Globus pallidus (tissue), 1 donor: Measurements from ENCODE around the gene GOLPH3.
"Not testable (repeated sequence)": the region's sequence is repeated elsewhere in the genome, so short reads cannot be mapped to it uniquely, and the experiment has no call there.

Experiments
- DNase-seq: peaks from one replicate; pipeline ENCODE4 v3.0.0-alpha.2; 2015; ENCODE audit warnings: low spot score

The GOLPH3 gene

DNA sequence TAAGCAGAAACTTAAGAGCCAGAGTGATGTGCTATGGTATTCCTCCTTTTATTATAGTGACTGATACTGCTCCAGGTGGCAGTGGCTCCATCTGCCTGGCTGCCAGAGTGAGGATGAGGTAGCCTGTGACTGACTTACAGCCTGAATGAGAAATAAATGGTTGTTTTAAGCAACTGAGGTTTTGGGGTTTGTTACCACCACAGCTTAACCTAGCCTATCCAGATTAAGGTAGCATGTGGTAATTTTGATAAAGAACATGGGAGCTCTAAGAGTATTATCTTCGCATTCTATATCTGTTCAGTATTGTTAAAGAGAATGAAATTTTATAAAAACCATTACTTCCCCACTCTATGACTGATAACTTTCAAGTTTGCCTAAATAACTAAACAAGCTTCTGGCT lies 39.0 kb downstream of the GOLPH3 start:
- DNase-seq: no peak

DNA sequence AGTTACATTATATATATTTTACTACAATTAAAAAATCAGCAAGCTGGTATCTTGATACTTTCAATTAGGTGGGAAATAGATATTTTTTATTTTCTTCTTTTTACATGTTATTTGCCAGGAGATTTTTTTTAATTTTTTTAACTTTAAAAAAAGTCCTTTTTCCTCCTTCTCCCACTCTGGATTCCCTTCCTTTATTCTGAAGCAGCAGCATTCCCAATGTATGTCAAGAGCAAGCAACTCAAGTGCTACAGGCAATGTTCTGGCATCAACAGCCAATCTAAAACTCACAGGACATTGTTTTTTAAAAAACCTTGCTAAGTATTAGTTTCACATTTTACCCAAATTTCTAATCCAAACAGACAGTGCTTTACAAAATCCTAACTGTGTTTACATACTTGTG lies 41.4 kb downstream of the GOLPH3 start:
- DNase-seq: no peak

DNA sequence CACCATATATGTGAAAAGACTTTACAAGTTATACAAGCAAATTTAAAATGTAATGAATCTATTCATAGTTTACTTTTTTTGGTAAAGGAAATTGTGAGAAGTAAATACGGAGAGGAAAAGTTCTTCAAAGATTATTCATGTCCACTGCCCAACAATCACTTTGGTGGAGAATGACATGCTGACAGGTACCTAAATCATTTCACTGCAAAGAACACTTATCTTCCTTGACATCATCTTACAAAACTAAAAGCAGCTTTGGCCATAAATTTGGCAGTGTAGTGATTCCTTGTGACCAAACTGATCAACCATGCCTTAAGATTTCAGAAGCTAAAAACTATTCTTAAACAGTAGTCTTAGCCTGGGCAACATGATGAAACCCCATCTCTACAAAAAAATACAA lies 42.5 kb downstream of the GOLPH3 start:
- no peak for DNase-seq

DNA sequence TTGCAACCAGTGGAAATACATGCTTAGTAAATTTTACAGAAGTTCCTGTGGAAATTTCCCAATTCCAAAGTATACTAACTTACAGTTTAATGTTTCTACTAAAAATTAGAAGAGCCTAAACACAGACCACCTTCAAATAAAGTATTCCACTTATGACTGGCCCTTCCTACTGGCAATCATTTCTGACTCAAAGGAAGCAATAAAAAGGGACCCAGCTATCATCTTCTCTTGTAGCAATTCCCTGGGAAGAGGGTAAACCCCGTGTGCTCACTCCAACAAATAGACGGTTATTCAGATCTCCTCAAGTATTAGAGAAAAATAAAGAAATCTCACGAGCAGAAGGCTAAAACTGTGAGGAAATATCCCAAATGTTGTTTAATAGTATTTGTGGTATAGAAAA lies 43.3 kb downstream of the GOLPH3 start:
- DNase-seq: no peak

DNA sequence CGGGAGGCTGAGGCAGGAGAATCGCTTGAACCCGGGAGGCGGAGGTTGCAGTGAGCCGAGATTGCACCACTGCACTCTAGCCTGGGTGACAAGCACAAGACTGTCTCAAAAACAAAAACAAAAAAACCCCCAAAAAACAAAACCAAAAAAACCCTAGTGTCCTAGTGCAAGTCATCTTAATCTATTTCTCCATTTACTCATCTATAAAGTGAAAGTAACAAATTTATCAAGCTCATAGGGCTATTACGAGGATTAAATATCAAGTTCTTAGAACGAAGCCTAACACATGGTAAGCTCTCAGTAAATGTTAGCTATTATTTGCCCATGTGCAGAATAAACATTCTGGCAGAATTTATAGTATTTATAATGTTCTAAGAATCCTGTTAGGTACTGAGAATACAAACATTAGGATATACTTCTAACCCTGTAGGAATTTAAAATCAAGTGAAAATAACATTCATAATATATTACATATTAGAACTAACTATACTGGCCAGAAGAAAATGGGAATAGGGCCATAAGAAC lies 45.0 kb downstream of the GOLPH3 start:
- DNase-seq: no peak

DNA sequence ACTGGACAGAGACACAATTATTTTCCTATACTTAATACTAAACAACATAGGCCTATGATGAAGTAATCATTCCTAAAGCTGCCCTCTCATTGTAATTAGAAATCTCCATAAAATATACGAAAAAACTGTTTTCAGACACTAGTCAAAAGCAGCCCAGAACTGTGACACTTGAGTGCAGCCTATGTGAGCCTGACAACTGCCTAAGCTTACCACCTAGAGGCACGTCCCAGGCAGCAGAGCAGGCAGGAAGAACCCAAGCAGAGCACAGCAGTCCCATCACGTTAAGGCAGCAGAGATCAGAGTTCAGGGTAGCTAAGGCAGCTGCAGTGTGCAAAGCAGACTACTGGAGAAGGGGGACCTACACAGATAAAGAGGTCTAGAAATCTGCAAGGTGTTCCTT lies 46.4 kb downstream of the GOLPH3 start:
- DNase-seq: no peak

DNA sequence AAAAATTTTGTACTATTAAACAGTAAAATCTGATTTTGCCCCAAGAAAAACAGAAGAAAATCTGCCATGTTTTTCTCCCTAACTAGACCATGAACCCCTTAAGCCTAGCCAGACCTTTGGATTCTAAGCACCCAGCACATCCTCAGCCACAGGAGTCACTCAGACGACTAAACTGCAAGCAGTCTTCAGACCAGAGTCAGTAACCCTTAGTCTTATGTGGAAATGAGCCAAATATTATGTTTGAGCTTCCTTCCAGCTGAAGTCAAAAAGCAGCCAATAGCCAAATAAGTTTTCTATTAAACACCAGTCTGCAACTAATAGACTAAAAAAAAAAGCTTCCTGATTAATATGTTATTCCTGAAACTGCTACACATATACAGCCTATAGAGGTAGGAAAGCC lies 47.4 kb downstream of the GOLPH3 start:
- DNase-seq: no peak

DNA sequence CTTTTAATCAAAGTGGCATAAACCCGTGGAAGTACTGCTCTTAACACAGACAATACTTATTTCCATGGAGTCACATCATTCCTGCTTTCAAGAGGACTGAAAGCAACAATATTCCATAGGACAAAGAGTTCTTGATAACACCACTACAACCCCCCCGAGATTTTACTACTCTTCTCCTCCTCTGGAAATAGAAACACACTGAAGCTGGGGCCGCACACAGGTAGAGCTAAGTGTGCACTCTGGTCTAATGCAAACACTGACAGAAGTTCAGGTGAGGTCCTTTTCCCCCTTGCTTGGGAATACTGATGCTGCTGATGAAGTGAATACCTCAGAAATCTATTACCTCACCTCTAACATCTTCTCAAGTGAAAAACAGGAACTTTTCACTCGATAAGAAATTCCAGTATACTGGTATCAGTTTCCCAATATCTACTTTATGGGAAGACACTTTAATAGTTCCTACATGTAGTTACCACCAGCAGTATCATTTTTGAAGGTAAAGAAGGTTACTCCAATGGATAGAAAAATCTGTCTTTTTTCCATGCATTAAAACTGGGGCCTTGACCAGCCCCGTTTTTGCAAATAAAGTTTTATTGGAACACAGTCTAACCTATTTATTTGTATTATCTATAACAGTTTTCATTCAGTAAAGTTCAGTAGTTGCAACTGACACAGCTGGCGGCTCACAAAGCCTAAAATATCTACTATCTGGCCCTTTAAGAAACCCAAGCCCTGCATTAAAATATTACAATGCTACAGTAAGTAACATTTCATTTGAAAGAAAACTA lies 50.0 kb downstream of the GOLPH3 start:
- no peak for DNase-seq

DNA sequence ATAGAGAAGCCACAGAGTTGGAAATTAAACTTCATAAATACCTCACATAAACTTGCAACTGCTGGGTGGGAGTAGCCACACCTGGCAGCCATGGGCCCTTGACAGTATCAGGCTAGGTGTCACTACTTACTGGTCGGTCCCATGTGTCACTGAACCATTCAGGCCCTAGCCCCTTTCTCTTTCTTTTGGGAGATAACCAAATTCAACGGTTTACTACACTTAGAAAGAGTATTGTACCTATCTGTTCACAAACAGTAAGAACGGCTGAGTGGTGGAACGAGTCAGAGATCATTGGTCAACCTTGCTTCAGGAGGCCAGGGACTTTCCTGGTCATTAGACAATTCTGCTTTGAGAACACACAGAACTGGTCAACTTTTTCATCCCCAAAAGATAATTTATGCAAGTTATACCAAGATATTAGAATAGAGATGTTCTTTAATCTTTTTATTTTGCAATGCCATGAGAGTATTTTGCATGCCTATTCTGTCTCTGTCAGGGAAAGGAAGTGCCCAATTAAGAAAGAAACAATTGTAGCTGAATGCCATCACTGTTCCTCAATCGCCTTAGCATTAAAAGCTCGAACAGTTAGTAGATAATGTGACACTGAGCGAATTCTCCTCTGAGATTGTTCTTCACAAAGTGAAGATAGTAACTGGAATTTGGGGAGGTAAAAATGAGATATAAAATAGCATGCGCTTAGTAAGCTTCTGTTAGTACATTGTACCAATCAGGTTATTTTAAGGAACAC lies 50.9 kb downstream of the GOLPH3 start:
- no peak for DNase-seq

DNA sequence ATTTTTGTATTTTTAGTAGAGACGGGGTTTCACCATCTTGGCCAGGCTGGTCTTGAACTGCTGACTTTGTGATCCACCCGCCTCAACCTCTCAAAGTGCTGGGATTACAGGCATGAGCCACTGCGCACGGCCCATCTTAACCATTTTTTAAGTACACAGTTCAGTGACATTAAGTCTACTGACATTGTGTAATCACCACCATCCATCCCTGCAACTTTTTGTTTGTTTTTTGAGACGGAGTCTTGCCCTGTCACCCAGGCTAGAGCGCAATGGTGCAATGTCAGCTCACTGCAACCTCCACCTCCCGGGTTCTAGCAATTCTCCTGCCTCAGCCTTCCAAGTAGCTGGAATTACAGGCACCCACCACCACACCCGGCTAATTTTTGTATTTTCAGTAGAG lies 55.2 kb downstream of the GOLPH3 start:
- not testable (repeated sequence) for DNase-seq

DNA sequence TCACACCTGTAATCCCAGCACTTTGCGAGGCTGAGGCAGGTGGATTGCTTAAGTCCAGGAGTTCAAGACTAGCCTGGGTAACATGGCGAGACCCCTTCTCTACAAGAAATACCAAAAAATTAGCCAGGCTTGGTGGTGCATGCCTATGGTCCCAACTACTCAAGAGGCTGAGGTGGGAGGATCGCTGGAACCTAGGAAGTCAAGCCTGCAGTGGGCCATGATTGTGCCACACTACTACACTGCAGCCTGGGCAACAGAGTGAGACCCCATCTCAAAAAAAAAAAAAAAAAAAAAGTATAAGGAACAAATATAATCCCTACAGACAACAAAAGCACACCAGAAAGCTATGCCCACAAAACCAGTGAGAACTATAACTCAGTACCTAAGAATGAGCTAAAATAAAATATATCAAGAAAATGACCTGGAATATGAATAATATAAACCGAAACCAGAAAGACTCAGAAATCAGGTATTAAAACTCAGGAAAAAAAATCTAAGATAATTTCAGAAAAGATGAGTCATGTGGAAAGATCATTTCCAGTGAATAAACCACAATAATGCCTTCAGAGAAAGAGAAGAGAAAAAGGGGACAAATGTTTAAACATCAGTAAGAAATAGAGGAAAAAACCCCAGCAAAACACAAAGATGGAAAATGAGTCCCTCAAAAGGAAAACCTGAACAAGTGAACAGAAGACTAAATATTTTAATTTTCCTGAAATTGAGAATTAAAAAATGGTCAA lies 57.4 kb downstream of the GOLPH3 start:
- DNase-seq: no peak

DNA sequence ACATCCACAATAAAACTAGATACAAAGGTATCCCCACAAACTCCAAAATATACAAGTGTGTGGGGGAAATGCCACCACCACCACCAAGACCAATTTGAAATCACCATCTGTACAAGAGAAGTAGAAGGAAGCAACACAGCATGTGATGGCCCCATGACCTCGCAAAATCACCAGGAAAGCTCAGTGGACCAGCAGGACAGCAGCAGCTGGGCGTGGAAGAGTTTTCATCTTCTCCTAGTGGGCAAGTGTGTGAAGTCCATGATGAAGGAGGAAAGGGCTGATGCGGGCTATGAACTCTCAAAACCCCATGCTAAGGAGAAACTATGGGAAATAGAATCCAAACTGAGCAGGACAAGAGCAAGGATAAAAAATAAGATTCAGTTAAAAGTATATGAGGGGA lies 58.1 kb downstream of the GOLPH3 start:
- DNase-seq: no peak

DNA sequence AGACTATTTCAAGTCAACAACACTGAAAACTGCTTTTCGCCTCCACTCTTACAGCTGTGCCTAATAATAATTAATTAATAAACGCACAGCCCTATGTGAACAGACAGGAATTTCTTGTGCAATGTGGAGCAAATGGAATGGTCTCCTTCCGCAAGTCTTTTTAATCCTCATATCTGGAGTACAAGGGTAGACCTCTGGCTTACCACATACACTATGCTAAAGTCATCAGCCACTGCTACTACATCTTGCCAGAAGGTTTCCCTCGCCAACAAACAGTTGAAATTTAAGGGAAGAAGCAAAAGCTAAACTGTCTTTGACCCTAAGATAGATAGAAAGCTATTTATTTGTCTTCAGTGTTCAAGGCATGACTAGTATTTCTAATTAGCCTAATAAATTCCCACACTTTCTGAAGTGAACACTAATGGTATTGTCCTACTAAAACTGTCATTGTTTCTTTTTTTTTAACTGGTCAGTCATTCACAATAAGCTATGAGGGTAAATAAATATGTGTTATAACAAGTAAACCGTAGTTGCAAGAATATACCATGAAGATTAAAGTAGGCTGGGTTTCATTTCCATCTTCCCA lies 63.9 kb downstream of the GOLPH3 start:
- DNase-seq: peak; percentile 59

DNA sequence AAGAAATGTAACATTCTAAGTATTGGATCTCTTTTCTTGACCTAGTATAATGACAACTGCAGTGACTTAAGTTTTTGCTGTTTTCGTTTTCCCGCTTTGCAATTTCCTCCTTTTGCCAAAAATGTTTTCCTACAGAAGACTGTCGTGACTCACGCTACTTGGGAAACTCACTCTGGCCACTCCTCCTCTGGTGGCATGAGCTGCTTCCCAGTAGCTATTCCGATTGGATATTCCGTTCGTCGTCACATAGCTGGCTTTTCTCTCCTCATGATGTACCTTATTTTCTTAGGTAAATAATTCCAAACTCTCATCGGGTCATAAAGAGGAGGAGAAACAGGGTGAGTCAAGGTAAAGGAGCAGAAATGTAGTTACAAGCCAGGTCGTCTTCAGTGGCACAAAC lies 64.9 kb downstream of the GOLPH3 start:
- DNase-seq: no peak

DNA sequence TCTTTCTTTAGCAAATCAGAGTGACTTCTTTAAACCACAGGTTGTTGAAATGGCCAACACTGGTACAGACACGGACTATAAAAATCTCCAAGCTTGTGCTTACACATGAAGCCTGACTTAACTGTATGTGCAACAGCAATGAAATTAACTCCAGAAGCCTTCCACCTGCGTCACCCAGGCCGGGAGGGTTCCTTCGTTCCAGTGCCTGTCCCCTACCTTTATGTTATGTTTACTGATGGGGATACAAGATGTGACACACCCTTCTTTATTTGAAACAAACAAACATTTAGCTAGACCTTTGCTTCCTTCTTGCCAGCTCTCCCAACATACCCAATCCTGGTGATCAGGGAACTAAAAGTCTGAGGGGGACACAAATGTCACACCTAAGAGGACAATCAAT lies 66.0 kb downstream of the GOLPH3 start:
- DNase-seq: no peak

DNA sequence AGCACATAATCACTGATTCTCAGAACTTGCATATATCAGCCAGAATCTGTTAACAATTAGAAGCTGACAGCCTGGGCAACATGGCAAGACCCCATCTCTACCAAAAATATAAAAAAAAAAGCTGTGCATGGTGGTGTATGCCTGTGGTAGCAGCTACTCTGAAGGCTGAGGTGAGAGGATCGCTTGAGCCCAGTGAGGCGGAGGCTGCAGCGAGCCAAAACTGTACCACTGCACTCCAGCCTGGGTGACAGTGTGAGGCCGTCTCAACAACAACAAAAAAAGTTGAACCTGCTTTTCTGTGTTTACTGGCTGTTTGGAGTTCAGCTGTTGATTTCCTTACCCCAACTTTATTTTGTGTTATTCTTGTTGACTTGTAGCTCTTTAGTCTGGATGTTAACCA lies 66.8 kb downstream of the GOLPH3 start:
- no peak for DNase-seq

DNA sequence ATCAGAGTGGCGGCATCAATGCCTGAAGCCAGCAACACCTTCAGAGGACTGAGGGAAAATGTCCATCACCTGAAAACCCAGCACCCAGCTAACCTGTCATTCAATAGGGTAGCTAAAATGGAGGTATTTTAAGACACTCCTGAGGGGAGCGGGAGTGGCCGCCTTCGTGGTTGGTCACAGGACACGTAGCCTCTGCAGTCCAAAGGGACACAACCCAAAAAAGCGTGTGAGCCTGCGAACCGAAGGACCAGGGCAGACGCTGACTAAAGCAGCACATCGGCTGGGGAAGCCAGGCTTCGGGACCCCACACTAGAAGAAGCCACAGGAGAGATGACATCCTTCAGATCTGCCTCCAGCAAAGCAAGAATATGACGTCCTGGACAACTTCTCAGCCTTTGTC lies 70.6 kb downstream of the GOLPH3 start:
- no peak for DNase-seq

DNA sequence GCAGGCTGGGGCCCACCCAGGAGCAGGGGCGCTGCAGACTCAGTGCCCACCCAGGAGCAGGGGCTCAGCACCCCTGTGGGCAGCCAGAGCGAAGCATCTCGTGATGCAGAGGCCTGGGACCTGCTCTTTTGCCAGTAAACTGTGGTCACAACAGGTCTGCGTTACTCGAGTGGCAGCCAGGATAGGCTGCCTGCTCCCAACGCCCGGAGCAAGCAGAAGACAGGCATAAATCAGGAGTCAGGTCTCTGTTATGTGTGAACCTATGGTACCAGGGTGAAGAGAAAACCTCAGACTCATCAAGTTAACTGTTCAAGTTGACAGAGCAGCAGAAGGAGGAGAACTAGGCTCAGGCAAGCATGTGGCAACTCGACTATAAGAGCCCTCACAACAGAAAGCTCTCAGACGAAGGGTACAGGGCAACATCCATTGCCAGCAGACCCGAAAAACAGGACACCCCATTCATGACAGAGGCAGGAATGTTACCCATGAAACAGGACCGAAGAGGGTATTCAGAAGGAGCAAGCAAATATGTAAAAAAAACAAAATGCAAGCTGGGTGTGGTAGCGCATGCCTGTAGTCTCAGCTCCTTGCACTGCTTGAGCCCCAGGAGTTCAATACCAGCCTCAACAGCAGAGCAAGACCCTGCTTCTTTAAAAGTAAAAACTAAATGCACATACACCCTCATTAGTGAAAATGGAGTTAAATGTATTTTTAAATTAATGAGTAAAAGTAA lies 71.7 kb downstream of the GOLPH3 start:
- DNase-seq: no peak

DNA sequence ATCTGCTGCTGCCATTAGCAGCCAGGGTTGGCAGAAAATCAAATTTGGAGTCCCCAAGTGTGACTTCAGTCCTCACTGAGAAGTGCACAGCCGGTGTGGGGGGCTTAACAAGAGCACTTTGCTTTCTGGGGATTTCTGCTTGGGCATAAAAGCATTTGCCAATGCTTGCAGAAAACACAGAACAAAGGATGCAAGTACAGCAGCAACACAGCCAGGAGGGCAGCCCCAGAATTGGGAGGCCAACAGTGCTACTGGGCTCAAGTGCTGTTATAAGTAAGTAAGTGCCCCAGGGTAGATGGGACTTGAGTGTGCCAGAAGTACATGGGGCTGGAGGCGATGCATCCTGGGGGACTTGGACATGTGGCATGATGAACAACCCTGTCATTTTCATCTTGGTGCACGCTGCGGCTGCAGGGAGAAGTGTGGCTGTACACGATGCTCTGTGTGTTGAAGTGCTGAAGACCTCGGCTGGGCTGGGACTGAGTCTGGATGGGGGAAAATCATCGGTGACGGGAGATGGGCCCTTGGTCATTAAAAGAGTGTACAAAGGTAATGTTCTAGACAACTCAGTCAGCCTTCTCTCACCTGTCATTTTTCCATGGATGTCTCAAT lies 73.3 kb downstream of the GOLPH3 start:
- DNase-seq: no peak

DNA sequence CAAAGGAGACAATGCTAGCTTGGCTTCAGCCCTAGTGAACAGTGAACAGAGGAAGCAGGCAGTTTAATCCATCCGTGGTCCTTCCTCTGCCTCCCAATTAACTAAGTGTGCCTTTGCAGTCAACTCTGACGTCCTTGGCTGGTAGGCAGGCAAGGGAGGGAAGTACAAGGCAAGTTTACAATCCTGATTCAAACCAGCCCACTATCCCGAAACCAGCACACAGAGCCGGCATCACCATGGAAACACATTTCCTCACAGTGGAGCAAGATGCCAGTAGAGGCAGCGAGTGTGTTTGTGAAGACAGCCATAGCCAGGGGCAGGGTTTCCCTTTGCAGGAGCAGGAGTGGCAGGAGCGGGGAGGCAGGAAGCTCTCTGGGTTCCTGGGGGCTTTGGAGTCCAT lies 73.9 kb downstream of the GOLPH3 start:
- peak; percentile 55 for DNase-seq

DNA sequence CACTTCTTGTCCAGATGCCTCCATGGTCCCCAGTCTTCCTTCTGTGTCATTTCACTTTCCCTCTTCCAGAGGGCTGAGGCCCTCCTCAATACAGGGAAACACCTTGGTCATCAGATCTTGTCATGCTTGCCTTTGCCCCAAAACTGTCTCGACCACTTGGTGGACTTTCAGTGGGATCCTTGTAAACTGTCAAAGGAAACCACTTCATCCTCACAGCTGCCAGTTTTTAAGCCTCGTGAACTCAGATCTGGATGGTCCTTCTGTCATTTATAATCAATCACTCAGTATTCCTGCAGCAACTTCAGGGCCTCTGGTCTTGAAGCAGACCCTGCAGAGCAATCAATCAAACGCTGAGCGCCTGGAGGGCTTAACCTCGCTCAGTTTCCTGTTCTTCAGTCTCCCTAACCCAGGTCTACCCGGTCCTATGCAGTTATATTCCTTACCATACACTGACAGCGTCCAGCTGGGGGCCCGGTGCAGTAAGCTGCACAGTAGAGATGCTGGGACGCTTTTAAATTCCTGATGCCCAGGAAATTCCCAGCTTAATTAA lies 74.6 kb downstream of the GOLPH3 start:
- DNase-seq: no peak
